NCI-H345 treated with DMSO at 0.1 percent for 48 hours (cell line): ENCODE results near the gene CLCN6.

Source experiments
- DNase-seq: peaks from one replicate; lab custom pipeline; 2025; ENCODE audit not compliant: unreplicated experiment; lab: John Stamatoyannopoulos, UW

The CLCN6 gene, protein sequence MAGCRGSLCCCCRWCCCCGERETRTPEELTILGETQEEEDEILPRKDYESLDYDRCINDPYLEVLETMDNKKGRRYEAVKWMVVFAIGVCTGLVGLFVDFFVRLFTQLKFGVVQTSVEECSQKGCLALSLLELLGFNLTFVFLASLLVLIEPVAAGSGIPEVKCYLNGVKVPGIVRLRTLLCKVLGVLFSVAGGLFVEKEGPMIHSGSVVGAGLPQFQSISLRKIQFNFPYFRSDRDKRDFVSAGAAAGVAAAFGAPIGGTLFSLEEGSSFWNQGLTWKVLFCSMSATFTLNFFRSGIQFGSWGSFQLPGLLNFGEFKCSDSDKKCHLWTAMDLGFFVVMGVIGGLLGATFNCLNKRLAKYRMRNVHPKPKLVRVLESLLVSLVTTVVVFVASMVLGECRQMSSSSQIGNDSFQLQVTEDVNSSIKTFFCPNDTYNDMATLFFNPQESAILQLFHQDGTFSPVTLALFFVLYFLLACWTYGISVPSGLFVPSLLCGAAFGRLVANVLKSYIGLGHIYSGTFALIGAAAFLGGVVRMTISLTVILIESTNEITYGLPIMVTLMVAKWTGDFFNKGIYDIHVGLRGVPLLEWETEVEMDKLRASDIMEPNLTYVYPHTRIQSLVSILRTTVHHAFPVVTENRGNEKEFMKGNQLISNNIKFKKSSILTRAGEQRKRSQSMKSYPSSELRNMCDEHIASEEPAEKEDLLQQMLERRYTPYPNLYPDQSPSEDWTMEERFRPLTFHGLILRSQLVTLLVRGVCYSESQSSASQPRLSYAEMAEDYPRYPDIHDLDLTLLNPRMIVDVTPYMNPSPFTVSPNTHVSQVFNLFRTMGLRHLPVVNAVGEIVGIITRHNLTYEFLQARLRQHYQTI

GRCh38 chr1:11805422-11806306 lies at the start of gene CLCN6, which contains the start of gene MTHFR:
Gene CLCN6 (plus strand): TSS chr1:11806191. CDS start chr1:11806263, 72 bp downstream.
Gene MTHFR (minus strand): TSS chr1:11805964. CDS start chr1:11803116, 2,848 bp downstream.
- DNase-seq = peak; percentile 96

- no peak for DNase-seq
These were observed 48.9 kb upstream of the CLCN6 start for GRCh38 chr1:11757047-11757446.

GRCh38 chr1:11759791-11760190 lies 46.2 kb upstream of the CLCN6 start:
- no peak for DNase-seq

DNA sequence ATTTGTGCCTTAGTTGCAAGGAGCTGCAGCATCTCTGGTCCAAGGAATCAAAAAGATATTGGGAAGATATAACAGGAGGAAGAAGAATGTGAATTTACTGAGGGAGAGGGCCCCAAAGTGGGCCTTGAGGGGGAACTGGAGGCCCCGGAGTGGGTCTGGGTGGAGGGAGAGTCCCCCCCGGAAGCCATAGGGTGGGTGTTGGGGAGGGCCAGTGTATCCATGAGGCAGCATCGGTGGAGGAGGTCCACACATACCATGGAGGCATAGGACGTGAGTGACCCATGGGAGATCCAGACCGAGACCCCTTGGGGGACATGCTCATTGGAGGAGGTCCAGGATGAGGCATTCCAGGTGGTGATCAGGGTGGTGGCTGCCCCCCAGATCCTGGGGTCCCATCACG lies 44.7 kb upstream of the CLCN6 start:
- no peak for DNase-seq

GRCh38 chr1:11761988-11762406 lies 44.0 kb upstream of the CLCN6 start, which contains the start of gene C1orf167:
Gene C1orf167 (plus strand): TSS chr1:11762193. CDS start chr1:11764401, 2,208 bp downstream.
- no peak for DNase-seq

DNA sequence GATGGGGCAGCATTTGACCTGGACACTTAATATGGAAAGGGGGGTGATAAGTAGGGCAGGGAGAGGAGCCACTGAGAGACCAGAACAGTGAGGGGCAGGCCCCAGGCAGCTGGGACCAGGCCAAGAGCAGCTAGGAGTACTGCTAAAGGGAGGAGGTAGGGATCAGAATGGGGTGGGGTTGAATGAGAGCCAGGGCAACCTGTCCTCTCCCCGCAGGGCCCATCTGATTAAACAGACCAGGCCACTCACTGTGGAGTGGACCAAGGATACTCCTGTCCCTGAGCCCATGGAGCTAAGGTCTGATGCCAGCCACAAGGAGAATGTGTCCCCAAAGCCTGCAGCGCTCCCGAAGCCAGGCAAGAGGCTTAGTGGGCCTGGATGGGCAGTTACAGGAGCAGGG lies 41.9 kb upstream of the CLCN6 start:
- no peak for DNase-seq

- no peak for DNase-seq
These were observed 41.5 kb upstream of the CLCN6 start for GRCh38 chr1:11764519-11764918.

- no peak for DNase-seq
These were observed 40.1 kb upstream of the CLCN6 start for GRCh38 chr1:11765661-11766428.

- no peak for DNase-seq
These were observed 39.6 kb upstream of the CLCN6 start for GRCh38 chr1:11766429-11766776.

GRCh38 chr1:11767922-11768704 lies 37.9 kb upstream of the CLCN6 start:
- DNase-seq = no peak

DNA sequence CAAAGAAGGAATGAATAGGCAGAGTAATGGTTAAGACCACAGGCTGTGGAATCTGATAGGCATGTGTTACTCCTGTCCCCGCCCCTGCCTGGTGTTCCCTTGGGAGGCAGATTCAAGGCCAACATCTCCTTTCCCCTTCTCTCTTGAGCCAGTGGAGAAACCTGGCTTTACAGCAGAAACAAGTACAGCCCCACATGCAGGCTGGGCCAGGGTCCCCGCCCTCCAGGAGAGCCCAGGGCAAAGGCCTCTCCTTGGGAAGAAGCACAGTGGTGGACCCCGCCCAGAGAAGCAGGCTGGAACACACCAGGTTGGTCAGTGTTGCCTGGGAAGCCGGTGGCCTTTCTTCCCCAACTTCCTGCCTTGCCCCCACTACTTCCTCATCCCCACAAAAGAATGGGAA lies 37.2 kb upstream of the CLCN6 start:
- DNase-seq = no peak

GRCh38 chr1:11769274-11769673 lies 36.7 kb upstream of the CLCN6 start:
- no peak for DNase-seq

DNA sequence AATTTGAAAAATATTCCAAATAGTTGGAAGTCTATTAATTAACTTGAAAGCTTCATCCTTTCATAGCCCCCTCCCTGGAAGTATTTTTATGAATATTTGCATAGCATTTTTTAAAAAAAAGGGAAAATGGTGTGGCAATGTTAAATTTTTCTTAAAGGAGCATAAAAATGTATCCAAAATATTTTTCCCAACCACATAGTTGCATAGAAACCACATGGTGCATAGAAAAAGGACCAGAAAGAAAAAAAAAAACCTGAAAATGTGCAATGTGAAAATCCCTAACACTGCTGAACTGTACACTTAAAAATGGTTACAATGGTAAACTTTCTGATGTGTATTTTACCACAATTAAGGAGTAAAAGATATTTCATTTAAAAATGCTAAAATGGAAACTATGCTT lies 36.0 kb upstream of the CLCN6 start:
- no peak for DNase-seq

GRCh38 chr1:11771481-11772043 lies 34.4 kb upstream of the CLCN6 start:
- DNase-seq = no peak

GRCh38 chr1:11772458-11772857 lies 33.5 kb upstream of the CLCN6 start:
- no peak for DNase-seq

GRCh38 chr1:11774753-11775152 lies 31.2 kb upstream of the CLCN6 start:
- DNase-seq = no peak

- DNase-seq = no peak
These were observed 28.2 kb upstream of the CLCN6 start for GRCh38 chr1:11777658-11778322.

DNA sequence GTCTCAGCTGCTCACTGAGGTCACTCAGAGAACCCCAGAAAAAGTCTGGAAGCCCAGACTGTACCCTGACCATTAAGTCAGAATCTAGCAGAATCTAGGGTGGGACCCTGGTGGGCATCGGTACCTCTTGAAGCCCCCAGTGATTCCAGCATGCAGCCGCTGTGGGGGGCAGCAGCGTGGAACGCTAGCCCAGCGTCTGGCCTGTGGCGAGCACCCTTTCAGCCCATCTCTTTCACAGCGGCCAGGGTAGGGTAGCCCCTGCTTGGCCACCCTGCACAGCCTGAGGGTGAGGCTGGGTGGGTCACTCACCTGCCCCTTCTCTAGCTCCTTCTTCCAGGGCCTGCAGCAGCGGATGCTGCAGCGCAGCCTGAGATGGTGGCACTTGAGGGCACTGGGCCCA lies 27.7 kb upstream of the CLCN6 start:
- no peak for DNase-seq
